GM12801 (cell line): Measurements from ENCODE around the gene HOOK2.

Experiments used
- TF ChIP-seq, protein P1 (sequence below): IDR thresholded peaks from one replicate; pipeline ENCODE4 v1.5.1; 2011; ENCODE audit warnings: control low read depth; ENCODE audit not compliant: insufficient read length; ENCODE audit errors: extremely low read depth

The HOOK2 gene

GRCh38 chr19:12790628-12791344, 15.4 kb upstream of the HOOK2 start:
- TF ChIP-seq, protein P1, sequence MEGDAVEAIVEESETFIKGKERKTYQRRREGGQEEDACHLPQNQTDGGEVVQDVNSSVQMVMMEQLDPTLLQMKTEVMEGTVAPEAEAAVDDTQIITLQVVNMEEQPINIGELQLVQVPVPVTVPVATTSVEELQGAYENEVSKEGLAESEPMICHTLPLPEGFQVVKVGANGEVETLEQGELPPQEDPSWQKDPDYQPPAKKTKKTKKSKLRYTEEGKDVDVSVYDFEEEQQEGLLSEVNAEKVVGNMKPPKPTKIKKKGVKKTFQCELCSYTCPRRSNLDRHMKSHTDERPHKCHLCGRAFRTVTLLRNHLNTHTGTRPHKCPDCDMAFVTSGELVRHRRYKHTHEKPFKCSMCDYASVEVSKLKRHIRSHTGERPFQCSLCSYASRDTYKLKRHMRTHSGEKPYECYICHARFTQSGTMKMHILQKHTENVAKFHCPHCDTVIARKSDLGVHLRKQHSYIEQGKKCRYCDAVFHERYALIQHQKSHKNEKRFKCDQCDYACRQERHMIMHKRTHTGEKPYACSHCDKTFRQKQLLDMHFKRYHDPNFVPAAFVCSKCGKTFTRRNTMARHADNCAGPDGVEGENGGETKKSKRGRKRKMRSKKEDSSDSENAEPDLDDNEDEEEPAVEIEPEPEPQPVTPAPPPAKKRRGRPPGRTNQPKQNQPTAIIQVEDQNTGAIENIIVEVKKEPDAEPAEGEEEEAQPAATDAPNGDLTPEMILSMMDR: no peak

- TF ChIP-seq, protein P1: no peak
These were observed 14.7 kb upstream of the HOOK2 start for GRCh38 chr19:12789904-12790619.

GRCh38 chr19:12789098-12789903, 13.9 kb upstream of the HOOK2 start:
- TF ChIP-seq, protein P1: no peak

DNA sequence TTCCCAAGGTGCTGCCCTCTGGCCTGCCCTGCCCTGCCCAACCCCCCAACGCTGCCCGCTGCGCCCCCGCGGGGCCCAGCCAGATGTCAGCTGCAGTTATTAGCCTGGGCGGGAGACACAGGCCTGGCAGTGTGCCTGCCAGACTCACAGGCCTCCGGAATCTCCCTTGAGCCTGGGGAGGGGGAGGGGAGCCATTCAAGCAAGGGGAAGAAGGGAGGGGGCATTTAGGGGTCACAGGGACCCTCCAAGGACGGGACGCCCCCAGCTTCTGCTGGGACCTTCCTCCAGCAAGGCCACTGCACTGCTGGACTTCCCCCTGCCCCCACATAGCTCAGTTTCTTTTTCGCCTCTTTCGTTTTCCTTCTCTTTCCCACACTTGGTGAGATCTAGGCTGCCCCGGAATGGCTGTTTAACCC, 13.3 kb upstream of the HOOK2 start:
- TF ChIP-seq, protein P1: no peak

GRCh38 chr19:12788042-12788681, 12.8 kb upstream of the HOOK2 start:
- TF ChIP-seq, protein P1: no peak

- TF ChIP-seq, protein P1: no peak
These were observed 12.1 kb upstream of the HOOK2 start for GRCh38 chr19:12787458-12787857.

- TF ChIP-seq, protein P1: no peak
These were observed 11.6 kb upstream of the HOOK2 start for GRCh38 chr19:12786952-12787351.
